Measurements from ENCODE around the gene ARHGAP21. TPM values are rescaled to one million over a fixed set of nuclear protein-coding genes. Genes with fewer than 3 reads are reported as not detected.

ARHGAP21 gene
- total and polyA plus RNA-seq, 2 donors (not counting 1 experiment from before 2014, with no cell fraction given) = 5.3 to 25.5 TPM

DNA sequence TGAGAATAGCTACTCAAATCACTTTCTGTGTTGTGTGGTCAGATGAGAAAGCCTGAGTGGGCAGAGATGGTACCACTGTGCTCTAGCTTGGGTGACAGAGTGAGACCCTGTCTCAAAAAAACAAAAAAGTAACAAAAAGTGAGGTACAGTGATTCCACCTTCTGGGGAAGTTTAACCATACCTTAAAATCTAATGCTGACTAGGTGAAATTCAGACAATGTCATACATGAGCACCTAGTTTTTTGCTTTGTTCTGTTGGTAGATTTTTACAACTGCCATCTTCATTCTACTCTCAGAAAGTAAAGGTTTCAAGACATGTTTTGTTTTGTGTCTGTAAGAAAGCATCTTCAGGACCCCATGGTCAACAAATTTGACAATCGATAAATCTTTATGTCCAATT, 144.2 kb downstream of the ARHGAP21 start:
- no peak overlapping the region for H3K27ac ChIP-seq (ENCODE audit: low read length in 2 of 2)
- no peaks in the 10 kb centered on the region for H3K4me1 Mint-ChIP-seq
- no peak for TF ChIP-seq EZH2 (IDR thresholded peaks at IDR 0.05; ENCODE audit: borderline replicate concordance, insufficient read depth, low read depth, low read length, poor library complexity, severe bottlenecking)
- TF ChIP-seq, protein P1, sequence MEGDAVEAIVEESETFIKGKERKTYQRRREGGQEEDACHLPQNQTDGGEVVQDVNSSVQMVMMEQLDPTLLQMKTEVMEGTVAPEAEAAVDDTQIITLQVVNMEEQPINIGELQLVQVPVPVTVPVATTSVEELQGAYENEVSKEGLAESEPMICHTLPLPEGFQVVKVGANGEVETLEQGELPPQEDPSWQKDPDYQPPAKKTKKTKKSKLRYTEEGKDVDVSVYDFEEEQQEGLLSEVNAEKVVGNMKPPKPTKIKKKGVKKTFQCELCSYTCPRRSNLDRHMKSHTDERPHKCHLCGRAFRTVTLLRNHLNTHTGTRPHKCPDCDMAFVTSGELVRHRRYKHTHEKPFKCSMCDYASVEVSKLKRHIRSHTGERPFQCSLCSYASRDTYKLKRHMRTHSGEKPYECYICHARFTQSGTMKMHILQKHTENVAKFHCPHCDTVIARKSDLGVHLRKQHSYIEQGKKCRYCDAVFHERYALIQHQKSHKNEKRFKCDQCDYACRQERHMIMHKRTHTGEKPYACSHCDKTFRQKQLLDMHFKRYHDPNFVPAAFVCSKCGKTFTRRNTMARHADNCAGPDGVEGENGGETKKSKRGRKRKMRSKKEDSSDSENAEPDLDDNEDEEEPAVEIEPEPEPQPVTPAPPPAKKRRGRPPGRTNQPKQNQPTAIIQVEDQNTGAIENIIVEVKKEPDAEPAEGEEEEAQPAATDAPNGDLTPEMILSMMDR (IDR thresholded peaks at IDR 0.05) = no peak
- peaks cover 0 to 5% (median 0%) of the 10 kb centered on the region in 3 donors for H3K9me3 ChIP-seq (ENCODE audit: control extremely low read depth in 1 of 3, control insufficient read depth in 2 of 3, insufficient read depth in 1 of 3, low read length in 2 of 3)
- no peak overlapping the region for H2AFZ ChIP-seq (ENCODE audit: insufficient read depth, low read depth, low read length, poor library complexity, severe bottlenecking)
- intact Hi-C loops (cut with micrococcal nuclease) = no loop called here
- ChIA-PET POLR2A (no interaction called here), CTCF (no interaction called here)
- H3K4me3 ChIP-seq (ENCODE audit: control extremely low read depth in 1 of 5, extremely low read depth in 1 of 5, insufficient read depth in 1 of 5, low read depth in 2 of 5, low read length in 4 of 5) = no peak overlapping the region
- no peaks in the 10 kb centered on the region for H3K9me3 Mint-ChIP-seq (ENCODE audit: insufficient read depth)
- no peak overlapping the region for H3K9ac ChIP-seq (ENCODE audit: low read length)
- H3K79me2 ChIP-seq (ENCODE audit: control insufficient read depth, insufficient read depth, low read length) = no peaks in the 10 kb centered on the region
- DNase-seq = no peak
- no peak overlapping the region for H3K4me2 ChIP-seq (replicated peaks; ENCODE audit: low read depth, low read length, poor library complexity, severe bottlenecking)
- ATAC-seq (ENCODE audit: low read depth) = no peak
- H3K36me3 ChIP-seq (replicated peaks in 1 of 2; ENCODE audit: control extremely low read depth in 1 of 2, control insufficient read depth in 1 of 2, extremely low read depth in 1 of 2, insufficient read depth in 2 of 2, low read length in 1 of 2) = no peaks in the 10 kb centered on the region
- no peak overlapping the region for H3K4me3 Mint-ChIP-seq
- no peaks in the 10 kb centered on the region for H3K27me3 Mint-ChIP-seq
- H4K20me1 ChIP-seq (ENCODE audit: control insufficient read depth, insufficient read depth, low read length, poor library complexity, severe bottlenecking) = no peaks in the 10 kb centered on the region
- H3K4me1 ChIP-seq (ENCODE audit: control insufficient read depth in 2 of 2, insufficient read depth in 2 of 2, low read length in 2 of 2) = no peaks in the 10 kb centered on the region
- no peaks in the 10 kb centered on the region for H3K27me3 ChIP-seq (replicated peaks in 1 of 4; ENCODE audit: control extremely low read depth in 1 of 4, control insufficient read depth in 3 of 4, insufficient read depth in 4 of 4, low read length in 3 of 4)
- no peak overlapping the region for H3K27ac Mint-ChIP-seq
- WGBS (ENCODE audit: insufficient coverage) = no CpG with 5 or more reads among the region's 1 CpG

DNA sequence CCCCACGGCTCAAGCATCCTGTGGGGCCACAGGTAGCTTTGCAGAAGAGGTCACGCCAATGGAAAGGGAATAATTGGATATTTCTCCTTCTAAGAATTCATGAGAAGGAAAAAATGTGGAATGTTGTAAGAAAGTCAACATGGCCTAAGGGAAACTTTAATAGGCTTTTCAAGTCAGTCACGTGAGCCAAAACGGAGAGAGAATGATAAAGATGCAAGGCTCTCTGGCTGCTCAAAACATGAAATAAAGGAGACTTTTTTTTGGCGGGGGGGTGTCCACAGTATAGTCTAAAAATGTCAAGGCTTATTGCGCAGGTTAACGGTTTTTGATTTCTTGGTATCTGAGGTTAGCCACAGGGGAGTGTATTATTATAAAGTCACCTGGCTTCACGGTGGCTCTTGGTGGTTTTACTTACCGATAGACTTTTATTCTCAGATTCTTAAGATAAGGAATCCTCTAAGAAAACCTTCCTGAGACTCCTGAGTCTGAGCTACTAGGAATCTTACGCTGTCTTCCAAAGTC, 148.1 kb downstream of the ARHGAP21 start:
- WGBS (ENCODE audit: insufficient coverage) = 100% methylated on average over 3 of the region's 10 CpGs
- no peak overlapping the region for H3K9ac ChIP-seq (ENCODE audit: low read length)
- peaks cover 7% of the 10 kb centered on the region for H3K27me3 Mint-ChIP-seq
- DNase-seq = no peak
- no peak overlapping the region for H3K4me2 ChIP-seq (replicated peaks; ENCODE audit: low read depth, low read length, poor library complexity, severe bottlenecking)
- H3K9me3 Mint-ChIP-seq (ENCODE audit: insufficient read depth) = no peaks in the 10 kb centered on the region
- H3K4me3 Mint-ChIP-seq = no peak overlapping the region
- no peaks in the 10 kb centered on the region for H3K4me1 Mint-ChIP-seq
- peaks cover 0 to 5% (median 0%) of the 10 kb centered on the region in 3 donors for H3K9me3 ChIP-seq (ENCODE audit: control extremely low read depth in 1 of 3, control insufficient read depth in 2 of 3, insufficient read depth in 1 of 3, low read length in 2 of 3)
- H4K20me1 ChIP-seq (ENCODE audit: control insufficient read depth, insufficient read depth, low read length, poor library complexity, severe bottlenecking) = no peaks in the 10 kb centered on the region
- ATAC-seq (ENCODE audit: low read depth) = no peak
- TF ChIP-seq, protein P1 (IDR thresholded peaks at IDR 0.05) = no peak
- TF ChIP-seq EZH2 (IDR thresholded peaks at IDR 0.05; ENCODE audit: borderline replicate concordance, insufficient read depth, low read depth, low read length, poor library complexity, severe bottlenecking) = no peak
- no peaks in the 10 kb centered on the region for H3K27me3 ChIP-seq (replicated peaks in 1 of 4; ENCODE audit: control extremely low read depth in 1 of 4, control insufficient read depth in 3 of 4, insufficient read depth in 4 of 4, low read length in 3 of 4)
- POLR2A ChIA-PET = no interaction called here
- H3K27ac ChIP-seq (ENCODE audit: low read length in 2 of 2) = no peak overlapping the region
- no peak overlapping the region for H2AFZ ChIP-seq (ENCODE audit: insufficient read depth, low read depth, low read length, poor library complexity, severe bottlenecking)
- no peaks in the 10 kb centered on the region for H3K36me3 ChIP-seq (replicated peaks in 1 of 2; ENCODE audit: control extremely low read depth in 1 of 2, control insufficient read depth in 1 of 2, extremely low read depth in 1 of 2, insufficient read depth in 2 of 2, low read length in 1 of 2)
- H3K4me3 ChIP-seq (ENCODE audit: control extremely low read depth in 1 of 5, extremely low read depth in 1 of 5, insufficient read depth in 1 of 5, low read depth in 2 of 5, low read length in 4 of 5) = no peak overlapping the region
- H3K27ac Mint-ChIP-seq = no peak overlapping the region
- H3K79me2 ChIP-seq (ENCODE audit: control insufficient read depth, insufficient read depth, low read length) = no peaks in the 10 kb centered on the region
- H3K4me1 ChIP-seq (ENCODE audit: control insufficient read depth in 2 of 2, insufficient read depth in 2 of 2, low read length in 2 of 2) = no peaks in the 10 kb centered on the region
- intact Hi-C loops (cut with micrococcal nuclease) = no loop called here
- CTCF ChIA-PET = no interaction called here

All from B cell (primary cell).